HL-60 (cell line): Measurements from ENCODE around the gene MKLN1.

Experiments used
- POLR2AphosphoS5 ChIP-seq: IDR thresholded peaks from 2 replicates; pipeline ENCODE4 v1.6.1; 2012; ENCODE audit warnings: low read depth
- TF ChIP-seq, protein P1 (sequence below): IDR thresholded peaks from one replicate; pipeline ENCODE4 v1.5.1; 2011; ENCODE audit warnings: low read length, control low read depth, inconsistent platforms; ENCODE audit not compliant: insufficient read depth

- TF ChIP-seq, protein P1, sequence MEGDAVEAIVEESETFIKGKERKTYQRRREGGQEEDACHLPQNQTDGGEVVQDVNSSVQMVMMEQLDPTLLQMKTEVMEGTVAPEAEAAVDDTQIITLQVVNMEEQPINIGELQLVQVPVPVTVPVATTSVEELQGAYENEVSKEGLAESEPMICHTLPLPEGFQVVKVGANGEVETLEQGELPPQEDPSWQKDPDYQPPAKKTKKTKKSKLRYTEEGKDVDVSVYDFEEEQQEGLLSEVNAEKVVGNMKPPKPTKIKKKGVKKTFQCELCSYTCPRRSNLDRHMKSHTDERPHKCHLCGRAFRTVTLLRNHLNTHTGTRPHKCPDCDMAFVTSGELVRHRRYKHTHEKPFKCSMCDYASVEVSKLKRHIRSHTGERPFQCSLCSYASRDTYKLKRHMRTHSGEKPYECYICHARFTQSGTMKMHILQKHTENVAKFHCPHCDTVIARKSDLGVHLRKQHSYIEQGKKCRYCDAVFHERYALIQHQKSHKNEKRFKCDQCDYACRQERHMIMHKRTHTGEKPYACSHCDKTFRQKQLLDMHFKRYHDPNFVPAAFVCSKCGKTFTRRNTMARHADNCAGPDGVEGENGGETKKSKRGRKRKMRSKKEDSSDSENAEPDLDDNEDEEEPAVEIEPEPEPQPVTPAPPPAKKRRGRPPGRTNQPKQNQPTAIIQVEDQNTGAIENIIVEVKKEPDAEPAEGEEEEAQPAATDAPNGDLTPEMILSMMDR, result no peak
- no peak for TF ChIP-seq POLR2AphosphoS5
Measured at GRCh38 chr7:131321656-131322055, 6.0 kb upstream of the MKLN1 start.
